Endometrium (tissue), 2 donors: ENCODE measurements around the gene TAF4.
"Not testable (repeated sequence)": the region's sequence is repeated elsewhere in the genome, so short reads cannot be mapped to it uniquely, and the experiment has no call there.

Experiments
- FAIRE-seq: peaks from 2 replicates; lab custom pipeline; 2012; peaks lifted over from hg19 to GRCh38; lab: Jason Lieb, UNC
- donor health status: control.
- donor health status: control.

TAF4 gene

GRCh38 chr20:62073323-62073722, 7.6 kb upstream of the TAF4 start:
- no peak for FAIRE-seq

GRCh38 chr20:62071669-62072430, 6.2 kb upstream of the TAF4 start:
- not testable (repeated sequence) for FAIRE-seq

GRCh38 chr20:62069741-62070216, 4.1 kb upstream of the TAF4 start:
- no peak for FAIRE-seq

GRCh38 chr20:62068997-62069396, 3.3 kb upstream of the TAF4 start:
- no peak for FAIRE-seq

- FAIRE-seq = no peak
Measured at GRCh38 chr20:62067547-62068260, 2.0 kb upstream of the TAF4 start.

- no peak for FAIRE-seq
Measured at GRCh38 chr20:62066983-62067433, 1.3 kb upstream of the TAF4 start.

GRCh38 chr20:62066339-62066982, 780 bp upstream of the TAF4 start:
- FAIRE-seq = no peak

- FAIRE-seq = no peak
Measured at GRCh38 chr20:62064770-62065673, 659 bp downstream of the TAF4 start.

GRCh38 chr20:62063981-62064769, 1.5 kb downstream of the TAF4 start:
- no peak for FAIRE-seq

GRCh38 chr20:62063315-62063980, 2.2 kb downstream of the TAF4 start:
- FAIRE-seq = no peak

- FAIRE-seq = no peak
Measured at GRCh38 chr20:62062661-62063314, 2.9 kb downstream of the TAF4 start.

- FAIRE-seq = no peak
Measured at GRCh38 chr20:62061851-62062423, 3.7 kb downstream of the TAF4 start.

GRCh38 chr20:62060631-62061541, 4.8 kb downstream of the TAF4 start:
- no peak for FAIRE-seq

- no peak for FAIRE-seq
Measured at GRCh38 chr20:62059920-62060630, 5.6 kb downstream of the TAF4 start.

- FAIRE-seq = no peak
Measured at GRCh38 chr20:62059401-62059800, 6.3 kb downstream of the TAF4 start.

- no peak for FAIRE-seq
Measured at GRCh38 chr20:62058941-62059340, 6.7 kb downstream of the TAF4 start.

- no peak for FAIRE-seq
Measured at GRCh38 chr20:62056975-62057374, 8.7 kb downstream of the TAF4 start.

GRCh38 chr20:62056377-62056776, 9.3 kb downstream of the TAF4 start:
- FAIRE-seq = no peak
